SK-MEL-5 (cell line): ENCODE results near the gene MTCL3. TPM values are rescaled to one million over a fixed set of nuclear protein-coding genes. Genes with fewer than 3 reads are reported as not detected.
A peak's percentile ranks its signal among the peaks of the same experiment; 100 is the strongest.
"Not testable (repeated sequence)": the region's sequence is repeated elsewhere in the genome, so short reads cannot be mapped to it uniquely, and the experiment has no call there.

ENCODE experiments used
- DNase-seq: peaks from one replicate; pipeline ENCODE4 v3.0.0-alpha.2; 2016; ENCODE audit warnings: low read depth, low spot score
- in situ Hi-C: cut with HindIII; loops from 2 replicates; pipeline ENCODE4 v1.10.0; 2016; ENCODE audit warnings: low sequenced_read_pairs, high pct_unique_total_duplicates, low pct_unique_long_range_greater_than_20kb
- small RNA-seq, 2 experiments: library from RNA; depleted of rRNA; stranded (forward); fragments of <200 nt; gene quantifications; one replicate each; pipeline ENCODE3, GENCODE V24; 2014
- total RNA-seq: library from RNA; depleted of rRNA; stranded (reverse); fragments of >200 nt; shearing (Covaris generic); gene quantifications from 2 replicates; pipeline ENCODE4 v1.2.3, GENCODE V29; 2014; rRNA removed

The MTCL3 gene

GRCh38 chr6:127456465-127456864, 62.7 kb downstream of the MTCL3 start:
- no peak for DNase-seq
- in situ Hi-C loops = no loop called here

GRCh38 chr6:127453845-127454619, 65.1 kb downstream of the MTCL3 start:
- in situ Hi-C loops = no loop called here
- no peak for DNase-seq

- in situ Hi-C loops = no loop called here
- DNase-seq = no peak
Measured at GRCh38 chr6:127452803-127453202, 66.3 kb downstream of the MTCL3 start.

GRCh38 chr6:127451388-127451787, 67.7 kb downstream of the MTCL3 start:
- in situ Hi-C loops = no loop called here
- no peak for DNase-seq

- DNase-seq = no peak
- in situ Hi-C loops = no loop called here
Measured at GRCh38 chr6:127447780-127448179, 71.4 kb downstream of the MTCL3 start.

GRCh38 chr6:127446356-127446755, 72.8 kb downstream of the MTCL3 start:
- in situ Hi-C loops = no loop called here
- no peak for DNase-seq

GRCh38 chr6:127441881-127442280, 77.3 kb downstream of the MTCL3 start:
- DNase-seq = no peak
- in situ Hi-C loops = no loop called here

- DNase-seq = peak; percentile 18
- in situ Hi-C loops = no loop called here
Measured at GRCh38 chr6:127439718-127440117, 79.4 kb downstream of the MTCL3 start.

GRCh38 chr6:127436578-127437110, 82.5 kb downstream of the MTCL3 start:
- no peak for DNase-seq
- in situ Hi-C loops = no loop called here

GRCh38 chr6:127435626-127436220, 83.4 kb downstream of the MTCL3 start:
- DNase-seq = no peak
- in situ Hi-C loops = no loop called here

- in situ Hi-C loops = no loop called here
Measured at GRCh38 chr6:127434651-127435050, 84.5 kb downstream of the MTCL3 start.

GRCh38 chr6:127428562-127428961, 90.6 kb downstream of the MTCL3 start:
- DNase-seq, in situ Hi-C loops: not testable (repeated sequence)

More at GRCh38 chr6:127434651-127435050, 84.5 kb downstream of the MTCL3 start:
- DNase-seq = no peak

GRCh38 chr6:127423921-127424320, 95.2 kb downstream of the MTCL3 start:
- in situ Hi-C loops = no loop called here
- no peak for DNase-seq

Small RNA genes lying within 50 kb of the gene (small RNA-seq; reads per million reads assigned to genes)
- gene KIAA0408 = 0 reads per million in 2 experiments

Other genes starting within 250 kb of the MTCL3 start
- 52.8 and 57.3 TPM in 2 replicates for gene ECHDC1, start 175.7 kb downstream of the MTCL3 start, total RNA-seq
- 3.2 and 3.7 TPM in 2 replicates for gene KIAA0408, start 59.9 kb downstream of the MTCL3 start, total RNA-seq
- not detected in 2 replicates for gene C6orf58, start 57.8 kb upstream of the MTCL3 start, total RNA-seq